T-helper 2 cell treated with Interferon-gamma antibody and Interleukin-4, amounts not matched to agents 5 μg/mL and 100 μg/mL, for 36 hours (primary cell): ENCODE data around the gene MAG.
A peak's percentile ranks its signal among the peaks of the same experiment; 100 is the strongest.

Source experiments
- DNase-seq: peaks from one replicate; pipeline ENCODE4 v3.0.0; 2021; ENCODE audit warnings: low spot score
- H3K27ac Mint-ChIP-seq: one replicate; pipeline ENCODE4 v1.8.0; 2021; ENCODE audit warnings: mild to moderate bottlenecking, mixed read lengths
- H3K27me3 Mint-ChIP-seq: one replicate; pipeline ENCODE4 v1.8.0; 2021; ENCODE audit warnings: low read depth, mixed read lengths
- H3K36me3 Mint-ChIP-seq: one replicate; pipeline ENCODE4 v1.8.0; 2021; ENCODE audit warnings: low read depth, mixed read lengths
- H3K4me1 Mint-ChIP-seq: one replicate; pipeline ENCODE4 v1.8.0; 2021; ENCODE audit warnings: low read depth, mixed read lengths
- H3K4me3 Mint-ChIP-seq: one replicate; pipeline ENCODE4 v1.8.0; 2022; ENCODE audit warnings: mild to moderate bottlenecking, moderate library complexity, mixed read lengths
- H3K9me3 Mint-ChIP-seq: one replicate; pipeline ENCODE4 v1.8.0; 2021; ENCODE audit warnings: mixed read lengths

Gene MAG

DNA sequence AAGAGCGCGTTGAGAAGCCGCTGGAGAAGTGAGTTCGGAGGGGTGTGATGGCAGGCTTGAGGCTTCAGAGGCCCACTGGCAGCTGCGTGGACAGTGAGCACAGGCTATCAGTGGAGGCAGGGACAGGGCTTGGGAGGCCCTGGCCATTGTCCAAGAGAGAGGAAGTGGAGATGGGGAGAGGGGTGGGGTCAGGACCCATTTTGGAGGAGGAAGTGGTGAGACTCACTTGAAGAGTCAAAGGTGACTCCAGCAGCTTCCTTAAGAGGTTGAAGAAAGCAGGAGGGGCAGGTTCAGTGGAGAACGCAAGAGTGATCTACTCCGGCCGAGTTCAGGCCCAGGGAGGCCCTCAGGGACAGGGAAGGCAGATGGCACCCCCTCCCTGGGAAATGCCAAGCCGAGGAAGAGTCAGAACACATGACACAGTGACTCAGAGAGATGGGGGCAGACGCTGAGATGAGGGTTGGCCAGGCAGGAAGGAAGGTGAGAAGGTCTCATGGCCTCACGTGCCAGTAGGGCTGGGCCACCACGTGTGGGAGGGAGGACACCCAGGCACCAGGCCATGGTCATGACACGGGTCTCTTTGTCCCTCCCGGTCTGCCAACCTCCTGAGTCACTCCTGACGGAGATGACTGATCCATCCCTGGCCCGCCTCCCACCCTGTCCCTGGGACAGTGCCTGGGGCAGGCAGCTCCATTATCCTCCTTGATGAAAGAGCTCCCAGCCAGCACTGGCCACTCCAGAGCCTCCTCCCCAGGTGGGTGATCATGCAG lies 26.9 kb downstream of the MAG start:
- no peaks in the 10 kb centered on the region for H3K36me3 Mint-ChIP-seq
- H3K4me3 Mint-ChIP-seq: no peak overlapping the region
- peak overlapping the region; percentile 67 for H3K27ac Mint-ChIP-seq
- DNase-seq: peak; percentile 6
- H3K4me1 Mint-ChIP-seq: peaks cover 7% of the 10 kb centered on the region
- H3K27me3 Mint-ChIP-seq: no peaks in the 10 kb centered on the region
- no peaks in the 10 kb centered on the region for H3K9me3 Mint-ChIP-seq

DNA sequence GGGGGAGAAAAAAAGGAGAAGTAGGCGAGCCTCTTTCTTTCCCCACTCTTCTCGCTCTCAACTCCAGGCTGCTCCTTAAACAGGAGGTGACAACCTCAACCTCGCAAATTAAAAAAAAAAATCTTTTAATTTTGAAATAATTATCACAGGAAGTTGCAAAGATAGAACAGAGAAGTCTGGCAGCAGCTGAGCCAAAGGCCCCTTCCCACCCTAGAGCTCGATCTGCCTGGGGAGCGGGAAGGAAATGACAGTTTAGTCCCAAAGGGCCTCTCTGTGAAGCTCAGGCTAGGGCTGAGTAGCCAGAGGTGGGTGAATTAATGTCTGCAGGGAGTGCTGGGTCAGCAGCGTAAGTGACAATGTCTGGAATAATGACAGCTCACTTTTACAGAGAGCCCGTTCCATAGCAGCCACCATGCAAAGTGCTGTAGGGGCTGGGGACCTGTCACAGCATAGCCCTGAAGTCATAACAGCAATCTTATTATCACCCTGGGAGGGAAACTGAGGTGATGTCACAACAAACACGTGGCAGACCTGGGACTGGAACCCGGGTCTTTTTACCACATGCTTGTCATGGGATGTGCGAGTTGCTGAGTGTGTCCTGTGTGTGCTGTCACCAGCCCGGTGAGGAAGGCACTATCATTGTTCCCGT lies 28.2 kb downstream of the MAG start:
- no peaks in the 10 kb centered on the region for H3K36me3 Mint-ChIP-seq
- H3K4me3 Mint-ChIP-seq: no peak overlapping the region
- no peaks in the 10 kb centered on the region for H3K27me3 Mint-ChIP-seq
- peaks cover 7% of the 10 kb centered on the region for H3K4me1 Mint-ChIP-seq
- H3K9me3 Mint-ChIP-seq: no peaks in the 10 kb centered on the region
- no peak overlapping the region for H3K27ac Mint-ChIP-seq
- no peak for DNase-seq

DNA sequence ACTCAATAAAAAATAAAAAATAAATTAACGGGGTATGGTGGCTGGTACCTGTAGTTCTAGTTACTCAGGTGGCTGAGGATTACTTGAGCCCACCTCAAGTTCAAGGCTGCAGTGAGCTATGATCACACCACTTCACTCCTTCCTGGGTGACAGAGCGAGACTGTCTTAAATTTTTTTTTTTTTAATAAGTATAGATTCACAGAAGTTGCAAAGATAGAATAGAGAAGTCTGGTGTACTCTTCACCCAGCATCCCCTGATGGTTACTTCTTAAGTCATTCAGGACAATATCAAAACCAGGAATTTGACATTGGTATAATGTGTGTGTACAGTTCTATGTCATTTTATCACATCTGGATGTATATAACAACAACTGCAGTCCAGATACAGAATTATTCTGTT lies 29.3 kb downstream of the MAG start:
- H3K36me3 Mint-ChIP-seq: no peaks in the 10 kb centered on the region
- H3K9me3 Mint-ChIP-seq: no peaks in the 10 kb centered on the region
- no peak overlapping the region for H3K4me3 Mint-ChIP-seq
- H3K27ac Mint-ChIP-seq: no peak overlapping the region
- peaks cover 7% of the 10 kb centered on the region for H3K4me1 Mint-ChIP-seq
- peaks cover 4% of the 10 kb centered on the region for H3K27me3 Mint-ChIP-seq
- DNase-seq: no peak

DNA sequence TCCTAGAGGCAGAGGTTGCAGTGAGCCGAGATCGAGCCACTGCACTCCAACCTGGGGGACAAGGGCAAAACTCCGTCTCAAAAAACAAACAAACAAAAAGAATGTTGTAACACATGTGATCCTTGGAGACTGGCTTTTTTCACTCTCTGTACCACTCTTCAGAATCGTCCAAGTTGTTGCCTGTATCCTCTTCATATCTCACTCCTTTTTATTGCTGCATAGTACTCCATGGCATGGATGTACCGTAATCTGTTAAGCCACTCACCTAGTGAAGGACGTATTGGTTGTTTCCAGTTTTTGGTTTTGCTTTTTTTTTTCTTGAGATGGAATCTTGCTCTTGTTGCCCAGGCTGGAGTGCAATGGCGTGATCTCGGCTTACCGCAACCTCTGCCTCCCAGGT lies 30.1 kb downstream of the MAG start:
- Mint-ChIP-seq H3K27ac (no peak overlapping the region), H3K9me3 (no peaks in the 10 kb centered on the region), H3K4me3 (no peak overlapping the region), H3K27me3 (peaks cover 4% of the 10 kb centered on the region), H3K4me1 (peaks cover 7% of the 10 kb centered on the region), H3K36me3 (no peaks in the 10 kb centered on the region)
- DNase-seq: no peak

DNA sequence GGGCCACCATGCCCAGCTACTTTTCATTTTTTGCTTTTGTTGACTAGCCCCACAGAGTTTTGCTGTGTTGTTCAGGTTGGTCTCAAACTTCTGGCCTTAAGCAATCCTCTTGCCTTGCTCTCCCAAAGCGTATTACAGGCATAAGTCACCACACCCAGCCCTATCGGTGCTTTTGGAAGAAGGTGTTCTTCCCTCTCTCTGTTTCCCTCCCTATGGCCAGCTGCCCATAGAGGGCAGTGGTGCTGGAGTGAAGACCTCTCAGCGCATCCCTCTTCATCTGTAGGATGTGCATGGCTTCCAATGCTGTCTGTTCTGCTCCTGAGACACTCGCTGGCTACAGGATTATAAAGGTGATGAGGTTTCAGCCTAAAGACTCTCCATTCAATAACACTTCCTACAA lies 35.7 kb downstream of the MAG start:
- no peak overlapping the region for H3K4me3 Mint-ChIP-seq
- no peak for DNase-seq
- peaks cover 4% of the 10 kb centered on the region for H3K27me3 Mint-ChIP-seq
- no peaks in the 10 kb centered on the region for H3K36me3 Mint-ChIP-seq
- peaks cover 7% of the 10 kb centered on the region for H3K4me1 Mint-ChIP-seq
- no peaks in the 10 kb centered on the region for H3K9me3 Mint-ChIP-seq
- no peak overlapping the region for H3K27ac Mint-ChIP-seq

DNA sequence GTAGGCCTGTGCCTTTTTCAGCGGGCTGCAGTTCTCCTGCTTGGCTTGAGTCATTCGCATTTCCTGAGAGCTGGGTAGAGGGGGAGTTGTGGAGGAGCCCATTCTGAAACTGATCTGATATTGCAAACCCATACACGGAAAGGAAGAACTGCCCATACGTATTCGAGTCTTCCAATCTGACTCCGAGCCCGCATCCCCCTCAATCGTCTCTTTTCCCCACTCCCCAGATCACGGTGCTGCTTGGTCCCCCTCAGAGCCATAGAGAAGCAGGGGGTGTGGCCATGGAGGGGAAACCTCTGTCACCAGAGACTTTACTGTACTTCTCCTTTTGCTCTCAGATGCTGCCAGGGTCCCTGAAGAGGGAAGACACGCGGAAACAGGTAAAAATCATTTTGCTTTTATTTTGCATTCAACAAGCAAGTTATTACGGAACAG lies 36.9 kb downstream of the MAG start, which contains the start of gene CD22:
TSS of gene CD22 (plus strand) at position 337 of the 435 bp plus-strand sequence. CDS start 2,854 bp downstream, outside the sequence.
- H3K9me3 Mint-ChIP-seq: no peaks in the 10 kb centered on the region
- H3K4me1 Mint-ChIP-seq: peaks cover 18% of the 10 kb centered on the region
- H3K4me3 Mint-ChIP-seq: no peak within 1 kb of the TSS
- no peaks in the 10 kb centered on the region for H3K36me3 Mint-ChIP-seq
- H3K27me3 Mint-ChIP-seq: peaks cover 4% of the 10 kb centered on the region
- no peak within 1 kb of the TSS for H3K27ac Mint-ChIP-seq
- DNase-seq: no peak

DNA sequence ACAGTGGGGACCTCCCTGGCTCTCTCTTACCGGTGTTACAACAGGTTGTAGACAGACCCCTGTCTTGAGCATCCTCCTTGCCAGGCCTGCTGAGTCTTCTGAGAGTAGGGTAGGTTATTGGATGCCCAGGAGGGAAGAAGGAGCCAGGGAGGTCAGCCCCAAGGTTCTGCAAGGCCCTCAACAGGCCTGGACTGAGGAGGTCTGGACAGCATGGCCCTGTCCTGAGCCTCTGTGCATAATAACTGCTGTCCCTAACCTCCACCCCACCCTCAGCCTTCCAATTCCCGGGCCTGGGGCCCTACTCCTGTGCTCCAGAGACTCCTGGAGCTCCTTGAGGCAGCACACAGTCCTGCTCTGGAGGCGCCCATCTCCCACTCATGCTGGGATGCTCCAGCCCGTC lies 37.4 kb downstream of the MAG start:
- no peak for DNase-seq
- peaks cover 4% of the 10 kb centered on the region for H3K27me3 Mint-ChIP-seq
- peaks cover 21% of the 10 kb centered on the region for H3K4me1 Mint-ChIP-seq
- H3K9me3 Mint-ChIP-seq: no peaks in the 10 kb centered on the region
- no peak overlapping the region for H3K27ac Mint-ChIP-seq
- H3K36me3 Mint-ChIP-seq: no peaks in the 10 kb centered on the region
- no peak overlapping the region for H3K4me3 Mint-ChIP-seq

DNA sequence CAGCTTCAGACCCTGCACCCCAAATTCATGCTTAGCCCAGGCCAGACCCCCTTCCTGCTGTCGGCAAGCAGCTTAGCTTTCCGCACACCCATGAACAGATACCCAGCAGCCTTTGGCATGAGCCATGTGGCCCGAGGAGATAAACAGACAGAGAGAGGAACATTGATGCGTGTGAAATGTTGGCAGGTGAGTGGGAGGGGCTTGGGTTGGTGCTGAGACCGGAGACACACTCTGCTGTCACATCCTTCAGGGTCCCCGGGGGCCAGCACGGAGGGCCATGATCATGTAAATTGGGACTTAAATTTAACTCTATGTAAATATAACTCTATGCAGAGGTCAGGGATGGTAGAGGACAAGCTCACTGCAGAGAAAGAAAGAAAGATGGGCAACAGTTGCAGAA lies 38.5 kb downstream of the MAG start:
- Mint-ChIP-seq H3K4me3 (no peak overlapping the region), H3K36me3 (no peaks in the 10 kb centered on the region), H3K4me1 (peaks cover 21% of the 10 kb centered on the region), H3K27me3 (peaks cover 4% of the 10 kb centered on the region), H3K27ac (no peak overlapping the region), H3K9me3 (no peaks in the 10 kb centered on the region)
- no peak for DNase-seq

DNA sequence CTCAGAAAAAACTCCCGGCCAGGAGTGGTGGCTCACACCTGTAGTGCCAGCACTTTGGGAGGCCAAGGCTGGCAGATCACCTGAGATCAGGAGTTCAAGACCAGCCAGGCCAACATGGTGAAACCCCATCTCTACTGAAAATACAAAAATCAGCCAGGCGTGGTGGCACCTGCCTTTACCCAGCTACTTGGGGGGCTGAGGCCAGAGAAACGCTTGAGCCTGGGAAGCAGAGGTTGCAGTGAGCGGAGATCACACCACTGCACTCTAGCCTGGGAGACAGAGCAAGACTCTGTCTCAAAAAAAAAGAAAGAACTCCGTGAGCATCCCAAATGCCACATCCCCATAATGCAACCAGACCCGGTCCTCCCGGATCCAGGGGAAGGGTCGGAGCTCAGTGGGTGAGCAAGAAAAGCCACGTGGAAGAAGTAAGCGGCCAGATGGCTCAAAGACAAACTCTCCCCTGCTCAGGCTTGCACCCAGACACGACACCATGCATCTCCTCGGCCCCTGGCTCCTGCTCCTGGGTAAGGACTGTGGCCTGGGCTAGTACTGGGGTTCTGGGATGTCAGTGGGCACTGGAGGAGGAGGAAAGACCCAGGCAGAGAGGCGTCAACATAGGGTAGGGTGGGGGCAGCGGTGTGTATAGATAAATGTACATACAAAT lies 39.7 kb downstream of the MAG start:
- Mint-ChIP-seq H3K27me3 (no peaks in the 10 kb centered on the region), H3K9me3 (no peaks in the 10 kb centered on the region), H3K4me3 (no peak overlapping the region), H3K36me3 (no peaks in the 10 kb centered on the region), H3K27ac (no peak overlapping the region), H3K4me1 (peaks cover 21% of the 10 kb centered on the region)
- DNase-seq: no peak

DNA sequence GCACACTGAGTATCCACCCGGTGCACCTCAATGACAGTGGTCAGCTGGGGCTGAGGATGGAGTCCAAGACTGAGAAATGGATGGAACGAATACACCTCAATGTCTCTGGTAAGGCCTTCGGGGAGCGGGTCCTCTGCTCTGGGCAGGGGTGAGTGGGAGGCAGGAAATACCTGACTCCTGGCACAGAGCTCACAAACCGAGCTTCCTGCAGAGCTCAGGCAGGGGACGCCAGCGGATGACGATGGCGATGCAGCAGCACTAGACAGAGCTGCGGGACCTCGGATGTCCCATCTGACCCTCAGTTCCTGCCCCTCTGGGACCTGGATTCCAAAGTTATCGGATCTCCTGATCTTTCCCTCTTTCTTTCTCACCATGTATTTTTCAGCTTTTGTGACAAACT lies 40.9 kb downstream of the MAG start:
- Mint-ChIP-seq H3K4me1 (peaks cover 21% of the 10 kb centered on the region), H3K4me3 (no peak overlapping the region), H3K36me3 (no peaks in the 10 kb centered on the region), H3K27ac (no peak overlapping the region), H3K27me3 (no peaks in the 10 kb centered on the region), H3K9me3 (no peaks in the 10 kb centered on the region)
- peak; percentile 24 for DNase-seq

DNA sequence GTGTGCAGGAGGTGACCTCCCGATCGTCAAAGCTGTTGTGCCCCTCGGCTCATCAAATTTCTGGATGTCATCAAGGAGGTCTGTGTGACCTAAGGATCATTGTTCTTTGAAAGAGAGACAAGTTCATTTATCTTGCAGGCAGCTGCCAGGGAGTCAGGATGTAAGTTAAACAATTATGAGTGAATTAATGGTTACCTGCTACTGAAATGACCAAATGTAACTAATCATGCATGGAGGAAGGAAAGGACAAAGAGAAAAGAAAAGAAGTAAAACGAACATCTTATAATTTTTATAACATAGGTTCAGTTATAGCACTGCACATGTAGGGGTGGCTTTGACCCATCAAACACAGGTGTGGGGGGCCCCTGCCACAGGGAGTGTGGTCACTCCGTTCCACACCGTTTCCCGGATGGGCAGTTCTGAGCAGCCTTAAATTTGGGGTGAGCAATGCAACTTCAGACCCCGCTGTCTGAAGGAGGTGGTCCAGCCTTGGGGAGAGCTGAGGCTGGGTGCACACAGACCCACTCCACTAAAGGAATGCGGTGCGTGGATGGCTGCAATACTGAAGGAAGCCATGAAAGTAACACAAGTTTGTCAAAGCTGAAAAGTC lies 42.3 kb downstream of the MAG start:
- no peak overlapping the region for H3K27ac Mint-ChIP-seq
- no peaks in the 10 kb centered on the region for H3K9me3 Mint-ChIP-seq
- DNase-seq: no peak
- H3K4me3 Mint-ChIP-seq: no peak overlapping the region
- peaks cover 16% of the 10 kb centered on the region for H3K4me1 Mint-ChIP-seq
- no peaks in the 10 kb centered on the region for H3K27me3 Mint-ChIP-seq
- H3K36me3 Mint-ChIP-seq: no peaks in the 10 kb centered on the region

DNA sequence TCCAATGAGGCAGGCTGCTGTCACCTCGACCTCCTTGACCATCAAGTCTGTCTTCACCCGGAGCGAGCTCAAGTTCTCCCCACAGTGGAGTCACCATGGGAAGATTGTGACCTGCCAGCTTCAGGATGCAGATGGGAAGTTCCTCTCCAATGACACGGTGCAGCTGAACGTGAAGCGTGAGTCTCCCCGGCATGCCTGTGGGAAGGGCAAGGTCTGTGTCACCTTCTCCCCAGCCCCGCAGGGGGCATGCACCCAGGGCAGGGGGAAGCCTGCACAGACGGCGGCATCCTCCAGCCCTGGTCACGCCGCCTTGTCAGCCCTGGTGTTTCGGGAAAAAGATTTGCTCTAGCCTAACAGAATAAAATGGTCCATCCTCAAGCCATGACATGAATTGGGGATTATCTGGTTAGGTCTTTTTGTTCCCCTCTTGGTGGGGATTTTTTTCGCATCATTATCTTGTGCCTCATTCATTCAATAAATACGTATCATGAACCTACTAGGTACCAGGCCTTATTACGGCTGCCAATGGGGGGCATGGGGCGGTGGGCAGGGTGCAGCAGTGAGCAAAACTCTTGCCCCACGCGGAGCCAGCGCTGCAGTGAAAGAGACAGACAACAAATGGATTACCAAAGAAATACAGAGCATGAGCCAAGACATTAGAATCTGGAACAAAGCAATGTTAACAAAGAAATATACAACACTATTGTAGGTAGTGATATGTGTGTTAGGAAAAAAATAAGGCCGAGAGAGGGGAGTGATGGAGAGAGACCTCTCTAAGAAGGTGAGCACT lies 44.4 kb downstream of the MAG start:
- DNase-seq: no peak
- Mint-ChIP-seq H3K4me3 (no peak overlapping the region), H3K36me3 (no peaks in the 10 kb centered on the region), H3K4me1 (peaks cover 14% of the 10 kb centered on the region), H3K27ac (no peak overlapping the region), H3K27me3 (no peaks in the 10 kb centered on the region), H3K9me3 (no peaks in the 10 kb centered on the region)

DNA sequence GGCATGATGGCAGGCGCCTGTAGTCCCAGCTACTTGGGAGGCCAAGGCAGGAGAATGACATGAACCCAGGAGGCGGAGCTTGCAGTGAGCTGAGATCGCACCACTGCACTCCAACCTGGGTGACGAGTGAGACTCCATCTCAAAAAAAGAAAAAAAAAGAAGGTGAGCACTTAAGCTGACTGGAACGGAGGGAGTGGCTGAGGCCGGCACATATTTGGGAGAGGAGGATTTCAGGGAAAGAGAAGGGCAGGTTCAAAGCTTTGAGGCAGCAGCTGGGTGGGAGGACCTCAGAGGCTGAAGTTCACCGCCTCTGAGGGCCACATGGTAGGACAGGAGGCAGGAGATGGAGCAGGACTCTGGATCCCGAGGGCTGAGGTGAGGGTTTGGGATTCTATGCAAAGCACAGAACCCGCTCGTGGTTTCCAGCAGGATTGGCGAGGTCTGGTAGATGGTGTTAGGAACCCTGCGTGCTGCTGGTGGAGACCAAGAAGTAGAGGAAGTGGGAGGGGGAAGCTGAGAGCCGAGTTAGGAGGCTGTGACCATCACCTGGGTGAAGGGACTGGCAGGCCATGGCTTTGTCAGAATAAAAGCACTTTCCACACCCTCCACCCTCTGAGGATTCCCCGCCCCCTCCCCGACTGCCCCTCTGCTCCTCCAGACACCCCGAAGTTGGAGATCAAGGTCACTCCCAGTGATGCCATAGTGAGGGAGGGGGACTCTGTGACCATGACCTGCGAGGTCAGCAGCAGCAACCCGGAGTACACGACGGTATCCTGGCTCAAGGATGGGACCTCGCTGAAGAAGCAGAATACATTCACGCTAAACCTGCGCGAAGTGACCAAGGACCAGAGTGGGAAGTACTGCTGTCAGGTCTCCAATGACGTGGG lies 45.4 kb downstream of the MAG start:
- no peak overlapping the region for H3K27ac Mint-ChIP-seq
- H3K4me3 Mint-ChIP-seq: no peak overlapping the region
- peaks cover 2% of the 10 kb centered on the region for H3K27me3 Mint-ChIP-seq
- no peak for DNase-seq
- H3K36me3 Mint-ChIP-seq: no peaks in the 10 kb centered on the region
- no peaks in the 10 kb centered on the region for H3K9me3 Mint-ChIP-seq
- peaks cover 16% of the 10 kb centered on the region for H3K4me1 Mint-ChIP-seq
